BE2C (cell line): ENCODE results near the gene ATP11A.

Experiments
- DNase-seq: peaks from one replicate; pipeline ENCODE4 v3.0.0-alpha.2; 2020
- H3K27me3 ChIP-seq: fragments of 250-450 bp; sonication (Bioruptor Pico); 2 replicates; pipeline ENCODE4 v1.5.1; 2020; ENCODE audit warnings: mild to moderate bottlenecking
- H3K36me3 ChIP-seq: fragments of 250-450 bp; sonication (Bioruptor Pico); 2 replicates; pipeline ENCODE4 v1.5.1; 2020; ENCODE audit warnings: mild to moderate bottlenecking
- H3K4me1 ChIP-seq: fragments of 250-450 bp; sonication (Bioruptor Pico); 2 replicates; pipeline ENCODE4 v1.5.1; 2020
- H3K4me3 ChIP-seq: 2 replicates; pipeline ENCODE4 v1.5.1; 2011; ENCODE audit warnings: low read depth, low read length
- H3K9me3 ChIP-seq: fragments of 250-450 bp; sonication (Bioruptor Pico); 2 replicates; pipeline ENCODE4 v1.5.1; 2020
- CTCF ChIP-seq: IDR thresholded peaks from 2 replicates; pipeline ENCODE4 v1.5.1; 2012; ENCODE audit warnings: mild to moderate bottlenecking, low read depth, low read length

The ATP11A gene

GRCh38 chr13:112902669-112903068 lies 212.8 kb downstream of the ATP11A start:
- H3K36me3 ChIP-seq: no peaks in the 10 kb centered on the region
- no peak for TF ChIP-seq CTCF
- no peaks in the 10 kb centered on the region for H3K27me3 ChIP-seq
- no peaks in the 10 kb centered on the region for H3K9me3 ChIP-seq
- DNase-seq: no peak
- no peak overlapping the region for H3K4me3 ChIP-seq
- 0 out of 2 replicates have a peak, but pooled peaks cover 3% of the 10 kb centered on the region for H3K4me1 ChIP-seq

GRCh38 chr13:112903071-112903577 lies 213.3 kb downstream of the ATP11A start:
- no peaks in the 10 kb centered on the region for H3K27me3 ChIP-seq
- no peak for DNase-seq
- H3K4me1 ChIP-seq: 0 out of 2 replicates have a peak, but pooled peaks cover 3% of the 10 kb centered on the region
- no peak for TF ChIP-seq CTCF
- H3K4me3 ChIP-seq: no peak overlapping the region
- no peaks in the 10 kb centered on the region for H3K36me3 ChIP-seq
- H3K9me3 ChIP-seq: no peaks in the 10 kb centered on the region

- Histone ChIP-seq H3K9me3 (no peaks in the 10 kb centered on the region), H3K4me3 (no peak overlapping the region), H3K27me3 (no peaks in the 10 kb centered on the region), H3K4me1 (0 out of 2 replicates have a peak, but pooled peaks cover 3% of the 10 kb centered on the region), H3K36me3 (no peaks in the 10 kb centered on the region)
- TF ChIP-seq CTCF: no peak
- no peak for DNase-seq
Measured at GRCh38 chr13:112903606-112904195, 213.9 kb downstream of the ATP11A start.

- no peaks in the 10 kb centered on the region for H3K9me3 ChIP-seq
- H3K27me3 ChIP-seq: no peaks in the 10 kb centered on the region
- no peaks in the 10 kb centered on the region for H3K36me3 ChIP-seq
- no peak for DNase-seq
- no peaks in the 10 kb centered on the region for H3K4me1 ChIP-seq
- TF ChIP-seq CTCF: no peak
- H3K4me3 ChIP-seq: no peak overlapping the region
Measured at GRCh38 chr13:112904436-112904960, 214.7 kb downstream of the ATP11A start.

- no peaks in the 10 kb centered on the region for H3K27me3 ChIP-seq
- no peak overlapping the region for H3K4me3 ChIP-seq
- no peaks in the 10 kb centered on the region for H3K4me1 ChIP-seq
- H3K9me3 ChIP-seq: no peaks in the 10 kb centered on the region
- DNase-seq: no peak
- no peak for TF ChIP-seq CTCF
- H3K36me3 ChIP-seq: no peaks in the 10 kb centered on the region
Measured at GRCh38 chr13:112905086-112905485, 215.2 kb downstream of the ATP11A start.

- Histone ChIP-seq H3K36me3 (no peaks in the 10 kb centered on the region), H3K4me1 (no peaks in the 10 kb centered on the region), H3K4me3 (no peak overlapping the region), H3K27me3 (no peaks in the 10 kb centered on the region), H3K9me3 (no peaks in the 10 kb centered on the region)
- DNase-seq: no peak
- TF ChIP-seq CTCF: no peak
Measured at GRCh38 chr13:112905619-112905989, 215.8 kb downstream of the ATP11A start.
